GM12878 (cell line): Measurements from ENCODE around the gene MEI1. TPM values are rescaled to one million over a fixed set of nuclear protein-coding genes. Genes with fewer than 3 reads are reported as not detected.
A peak's percentile ranks its signal among the peaks of the same experiment; 100 is the strongest.

Source experiments
- ATAC-seq: fragments of 200-7000 bp; cut with Tn5 transposase; 3 replicates; pipeline ENCODE4 v1.9.1; 2020; ENCODE audit warnings: mild to moderate bottlenecking, moderate library complexity
- BruUV-seq: library from RNA; stranded (reverse); fragments of 400-500 nt; replicated peaks from 2 replicates; lab custom pipeline; 2021; lab: Mats Ljungman, UMichigan
- CTCF ChIA-PET: fragments of 300-600 bp; sonication (Branson Sonifier 250); formaldehyde crosslinking; extraction: SDS; loops from one replicate; lab custom pipeline; 2021; ENCODE audit warnings: inconsistent platforms; lab: Yijun Ruan, JAX
- POLR2A ChIA-PET: fragments of 350-600 bp; formaldehyde crosslinking; extraction: SDS; loops from one replicate; lab custom pipeline; 2021; ENCODE audit warnings: inconsistent platforms; lab: Charles Lee
- RAD21 ChIA-PET: fragments of 300-600 bp; sonication (Branson Sonifier 250); formaldehyde crosslinking; loops from one replicate; lab custom pipeline; 2023; ENCODE audit warnings: antibody characterized with exemption; ENCODE audit not compliant: unreplicated experiment; lab: Charles Lee
- SMC1A ChIA-PET: fragments of 300-600 bp; sonication (Branson Sonifier 250); formaldehyde crosslinking; loops from one replicate; lab custom pipeline; 2023; ENCODE audit not compliant: unreplicated experiment, uncharacterized antibody; lab: Charles Lee
- DNase-seq: peaks from one replicate; pipeline ENCODE4 v3.0.0-alpha.2; 2011; ENCODE audit warnings: low read depth, low spot score
- FAIRE-seq: peaks from 3 replicates; lab custom pipeline; 2011; peaks lifted over from hg19 to GRCh38; lab: Jason Lieb, UNC
- H2AFZ ChIP-seq: 2 replicates; pipeline ENCODE4 v1.6.0; 2011; ENCODE audit warnings: low read depth, low read length, control low read depth; ENCODE audit not compliant: control insufficient read depth
- H3K27ac ChIP-seq: 2 replicates; pipeline ENCODE4 v1.5.1; 2011; ENCODE audit warnings: control low read depth; ENCODE audit not compliant: control insufficient read depth, insufficient read depth
- H3K27me3 ChIP-seq, 2 experiments: replicated peaks in 1 of 2; 2 replicates each; pipeline versions ENCODE4 v1.6.0 to v1.6.1; 2011; ENCODE audit warnings: low read length in 1 of 2; ENCODE audit not compliant: control insufficient read depth in 2 of 2, insufficient read depth in 2 of 2
- H3K36me3 ChIP-seq, 2 experiments: 2 replicates each; pipeline ENCODE4 v1.5.1; 2011; ENCODE audit warnings: low read length in 1 of 2; ENCODE audit not compliant: control insufficient read depth in 2 of 2, insufficient read depth in 2 of 2
- H3K4me1 ChIP-seq: 2 replicates; pipeline ENCODE4 v1.6.1; 2011; ENCODE audit warnings: mild to moderate bottlenecking, low read length, moderate library complexity, mixed read lengths; ENCODE audit not compliant: control insufficient read depth, insufficient read depth
- H3K4me2 ChIP-seq: 2 replicates; pipeline ENCODE4 v1.6.0; 2011; ENCODE audit warnings: control low read depth; ENCODE audit not compliant: control insufficient read depth, insufficient read depth
- H3K4me3 ChIP-seq: fragments of 200-600 bp; sonication (generic); 2 replicates; pipeline ENCODE4 v1.5.1; 2016
- H3K79me2 ChIP-seq: 2 replicates; pipeline ENCODE4 v1.6.0; 2011; ENCODE audit warnings: low read length; ENCODE audit not compliant: control insufficient read depth, insufficient read depth
- H3K9ac ChIP-seq: 2 replicates; pipeline ENCODE4 v1.8.0; 2011; ENCODE audit warnings: low read length, control low read depth, mixed read lengths; ENCODE audit not compliant: control insufficient read depth, insufficient read depth
- H3K9me3 ChIP-seq: replicated peaks from 3 replicates; pipeline ENCODE4 v1.5.1; 2011; ENCODE audit warnings: mild to moderate bottlenecking, low read length; ENCODE audit not compliant: control insufficient read depth, insufficient read depth
- H4K20me1 ChIP-seq: 2 replicates; pipeline ENCODE4 v1.6.0; 2011; ENCODE audit not compliant: control insufficient read depth, insufficient read depth
- BHLHE40 ChIP-seq, 2 experiments: fragments of 450-650 bp in 1 of 2; IDR thresholded peaks; 2 replicates each; pipeline ENCODE4 v1.6.1; 2011 to 2017; ENCODE audit warnings: low read depth in 2 of 2, borderline replicate concordance in 1 of 2, improper control_type of control experiment in 1 of 2, low read length in 1 of 2, mild to moderate bottlenecking in 1 of 2
- E2F8 ChIP-seq: fragments of 450-650 bp; IDR thresholded peaks from 2 replicates; pipeline ENCODE4 v1.6.1; 2018; ENCODE audit warnings: mild to moderate bottlenecking, low read depth, moderate library complexity; ENCODE audit not compliant: partially characterized antibody
- FOS ChIP-seq: IDR thresholded peaks from 3 replicates; pipeline ENCODE4 v1.6.1; 2011; ENCODE audit warnings: borderline replicate concordance; ENCODE audit not compliant: insufficient read length; ENCODE audit errors: extremely low read depth
- MYB ChIP-seq: fragments of 150-350 bp; IDR thresholded peaks from 2 replicates; pipeline ENCODE4 v1.6.1; 2014; ENCODE audit warnings: mild to moderate bottlenecking, low read depth, low read length, borderline replicate concordance
- PAX5 ChIP-seq: IDR thresholded peaks from 2 replicates; pipeline ENCODE4 v1.6.1; 2011; ENCODE audit warnings: low read depth, low read length, borderline replicate concordance
- PAX8 ChIP-seq: fragments of 450-650 bp; IDR thresholded peaks from 2 replicates; pipeline ENCODE4 v1.6.1; 2017; ENCODE audit warnings: mild to moderate bottlenecking, moderate library complexity
- PRDM15 ChIP-seq: fragments of 450-650 bp; formaldehyde crosslinking; IDR thresholded peaks from 2 replicates; pipeline ENCODE4 v1.4.0; 2020; ENCODE audit warnings: mild to moderate bottlenecking, moderate library complexity
- SP1 ChIP-seq: IDR thresholded peaks from one replicate; pipeline ENCODE4 v1.6.1; 2011; ENCODE audit warnings: low read depth, low read length
- TCF12 ChIP-seq: IDR thresholded peaks from 2 replicates; pipeline ENCODE4 v1.6.1; 2011; ENCODE audit warnings: low read depth, mild to moderate bottlenecking, low read length
- WGBS: methylation state at CpG from one replicate; pipeline ENCODE4 v1.1.6; 2016; ENCODE audit warnings: low lambda C conversion rate; ENCODE audit not compliant: insufficient replicate concordance, insufficient coverage; ENCODE audit errors: missing lambda C conversion rate; 5-methylcytosine and 5-hydroxymethylcytosine counted together
- in situ Hi-C: fragments of 300-500 bp; cut with MboI; formaldehyde crosslinking; loops from 9 replicates; pipeline ENCODE4 v1.14.3; 2018; ENCODE audit warnings: mixed read lengths
- intact Hi-C: fragments of 100-400 bp; cut with micrococcal nuclease; formaldehyde crosslinking; loops from one replicate; pipeline ENCODE4 v1.14.2; 2022; ENCODE audit not compliant: unreplicated experiment
- polyA plus RNA-seq, 11 experiments: library from polyadenylated mRNA; depleted of rRNA in 4 of 11; unstranded in 6 of 11; stranded (reverse) in 5 of 11; fragments of >200 nt; fragmentation: Nextera tagmentation in 4 of 11; fragmentation: Illumina TruSeq in 1 of 11; extraction: Ambion mirVana in 4 of 11; extraction: Trizol in 1 of 11; gene quantifications; 1 replicate in 1 of 11; 2 replicates in 10 of 11; pipeline versions ENCODE4 v1.2.1 to v1.2.3, GENCODE V29; 2011 to 2016; ENCODE audit warnings: inconsistent platforms in 2 of 11, missing spikeins in 2 of 11, low read depth in 1 of 11
- total RNA-seq, 4 experiments: library from RNA; depleted of rRNA in 3 of 4; stranded (reverse); fragments of >200 nt in 3 of 4; fragmentation: Illumina TruSeq in 1 of 4; extraction: Trizol in 1 of 4; gene quantifications; 2 replicates each; pipeline versions ENCODE4 v1.2.1 to v1.2.3, GENCODE V29; 2013 to 2021
- TF ChIP-seq, protein P1 (sequence below): IDR thresholded peaks from 2 replicates; pipeline ENCODE4 v1.6.1; 2012; ENCODE audit warnings: low read depth, low read length, improper control_type of control experiment

Gene MEI1
- total and polyA plus RNA-seq, 10 of the 15 experiments (the other 5 are each of a cell fraction or from before 2014, with no cell fraction given), result 27.9 to 48.9 (median 35.8) TPM

GRCh38 chr22:41838842-41839618, 139.7 kb downstream of the MEI1 start (continued):
- no peak for TF ChIP-seq BHLHE40 (IDR thresholded peaks at IDR 0.05; ENCODE audit: borderline replicate concordance in 1 of 2, low read depth in 2 of 2, low read length in 1 of 2)
- no peak for TF ChIP-seq FOS
- no peak for TF ChIP-seq SP1
- TF ChIP-seq MYB, result no peak

DNA sequence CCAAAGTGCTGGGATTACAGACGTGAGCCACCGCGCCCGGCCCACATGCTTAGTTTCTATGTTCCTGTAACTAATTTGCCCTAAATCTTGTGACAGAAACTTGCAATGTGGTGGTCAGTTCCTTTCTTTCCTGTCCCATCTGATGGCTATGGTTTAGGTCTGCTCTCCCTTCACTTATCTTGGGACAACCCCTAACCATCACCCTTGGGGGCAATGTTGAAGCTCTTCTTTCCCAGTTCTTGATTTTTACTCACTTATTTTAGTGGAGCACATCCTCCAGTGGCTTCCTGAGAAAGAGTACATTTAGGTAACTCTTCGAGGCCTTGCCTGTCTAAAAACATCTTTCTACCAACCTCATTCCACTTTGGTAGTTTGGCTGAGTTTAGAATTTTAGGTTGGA, 140.9 kb downstream of the MEI1 start:
- peak overlapping the region; percentile 14; the same call in 1 of the 2 replicates for H3K27ac ChIP-seq
- H3K27me3 ChIP-seq, result no peaks in the 10 kb centered on the region
- ChIA-PET POLR2A (interaction anchor here (0.5 to 9.4 kb wide), 12 partner anchors 7 to 104 kb away, joined by 3 to 135 read pairs (median 4); partner anchors contain the start of genes CCDC134 and TNFRSF13C), RAD21 (interaction anchor here (1.1 to 2.2 kb wide), 6 partner anchors 11 to 361 kb away, joined by 3 to 15 read pairs (median 4); no protein-coding TSS in a partner anchor), SMC1A (interaction anchor here (1.3 to 10.2 kb wide), 5 partner anchors 10 to 101 kb away, joined by 3 to 96 read pairs (median 6); no protein-coding TSS in a partner anchor), CTCF (interaction anchor here (0.8 to 5.9 kb wide), 7 partner anchors 8 to 100 kb away, joined by 3 to 33 read pairs (median 4); no protein-coding TSS in a partner anchor)
- in situ Hi-C loops, result no loop called here
- DNase-seq (no peak), ATAC-seq (no peak), FAIRE-seq (no peak)
- H3K4me3 ChIP-seq, result no peak overlapping the region
- no peak overlapping the region for H3K4me2 ChIP-seq
- no peak overlapping the region for H2AFZ ChIP-seq
- peaks cover 2 to 22% of the 10 kb centered on the region in 2 experiments for H3K36me3 ChIP-seq
- no TSS peak for BruUV-seq
- H3K9me3 ChIP-seq, result no peaks in the 10 kb centered on the region
- peaks cover 95% of the 10 kb centered on the region for H3K79me2 ChIP-seq
- 45% methylated on average over 5 of the region's 5 CpGs for WGBS
- H3K4me1 ChIP-seq, result peaks cover 20% of the 10 kb centered on the region
- intact Hi-C loops, result no loop called here
- peaks cover 3% of the 10 kb centered on the region; the same call in 1 of the 2 replicates for H4K20me1 ChIP-seq
- TF ChIP-seq E2F8, result peak; percentile 27
- no peak for TF ChIP-seq PAX8
- TF ChIP-seq, protein P1, sequence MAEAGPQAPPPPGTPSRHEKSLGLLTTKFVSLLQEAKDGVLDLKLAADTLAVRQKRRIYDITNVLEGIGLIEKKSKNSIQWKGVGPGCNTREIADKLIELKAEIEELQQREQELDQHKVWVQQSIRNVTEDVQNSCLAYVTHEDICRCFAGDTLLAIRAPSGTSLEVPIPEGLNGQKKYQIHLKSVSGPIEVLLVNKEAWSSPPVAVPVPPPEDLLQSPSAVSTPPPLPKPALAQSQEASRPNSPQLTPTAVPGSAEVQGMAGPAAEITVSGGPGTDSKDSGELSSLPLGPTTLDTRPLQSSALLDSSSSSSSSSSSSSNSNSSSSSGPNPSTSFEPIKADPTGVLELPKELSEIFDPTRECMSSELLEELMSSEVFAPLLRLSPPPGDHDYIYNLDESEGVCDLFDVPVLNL, result no peak
- TF ChIP-seq PAX5, result no peak
- no peak for TF ChIP-seq TCF12
- no peak for TF ChIP-seq PRDM15 (CRISPR knock-in tag)
- no peak overlapping the region for H3K9ac ChIP-seq
